ENCODE measurements around the gene PKD1.
A peak's percentile ranks its signal among the peaks of the same experiment; 100 is the strongest.

The PKD1 gene

DNA sequence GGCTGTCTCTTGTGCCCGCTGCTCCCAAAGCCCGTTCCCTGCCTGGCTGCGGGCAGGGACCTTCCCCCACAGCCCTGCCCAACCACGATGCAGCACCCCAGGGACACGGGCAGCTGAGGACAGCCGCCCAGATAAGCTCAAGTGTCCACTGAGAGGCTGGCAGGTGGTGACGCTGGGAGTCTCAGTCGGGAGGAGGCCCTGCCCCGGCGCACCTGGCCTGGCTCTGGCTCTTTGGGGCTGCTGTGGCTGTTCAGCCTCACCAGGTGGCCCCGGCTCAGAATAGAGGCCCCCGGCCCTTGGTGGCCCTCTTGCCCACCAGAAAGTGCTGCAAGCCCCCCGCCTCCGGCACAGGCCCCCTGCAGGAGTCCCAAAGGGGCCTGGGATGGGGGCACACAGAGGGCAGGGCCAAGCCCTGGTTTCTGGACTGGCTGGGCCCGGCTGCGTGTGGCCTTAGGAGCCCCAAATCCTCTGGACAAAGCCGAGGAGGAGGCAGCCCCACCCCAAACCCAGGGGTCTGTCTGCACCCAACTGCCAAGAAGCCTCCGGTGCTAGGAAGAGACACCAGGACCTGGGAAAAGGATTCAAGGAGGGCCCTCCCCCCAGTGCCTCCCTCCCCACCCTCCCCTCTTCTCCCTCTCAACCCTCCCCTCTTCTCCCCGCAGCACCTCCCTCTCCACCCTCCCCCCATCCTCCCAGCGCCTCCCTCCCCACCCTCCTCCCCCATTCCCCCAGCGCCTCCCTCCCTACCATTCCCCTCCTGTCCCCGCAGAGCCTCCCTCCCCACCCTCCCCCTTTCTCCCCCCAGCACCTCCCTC lies 93.3 kb downstream of the PKD1 start:
- no peaks in the 10 kb centered on the region for H3K36me3 Mint-ChIP-seq (ENCODE audit: low read depth)
- peaks cover 37% of the 10 kb centered on the region for H3K4me1 Mint-ChIP-seq
- H3K27me3 Mint-ChIP-seq (ENCODE audit: low read depth): no peaks in the 10 kb centered on the region
- H3K4me3 Mint-ChIP-seq: no peak overlapping the region
- TF ChIP-seq CTCF (IDR thresholded peaks at IDR 0.05; ENCODE audit: unreplicated experiment in 3 of 3): no peak
- no peaks in the 10 kb centered on the region for H3K9me3 Mint-ChIP-seq
- peak overlapping the region; percentile 40 to 80 (median 63) for H3K27ac Mint-ChIP-seq

DNA sequence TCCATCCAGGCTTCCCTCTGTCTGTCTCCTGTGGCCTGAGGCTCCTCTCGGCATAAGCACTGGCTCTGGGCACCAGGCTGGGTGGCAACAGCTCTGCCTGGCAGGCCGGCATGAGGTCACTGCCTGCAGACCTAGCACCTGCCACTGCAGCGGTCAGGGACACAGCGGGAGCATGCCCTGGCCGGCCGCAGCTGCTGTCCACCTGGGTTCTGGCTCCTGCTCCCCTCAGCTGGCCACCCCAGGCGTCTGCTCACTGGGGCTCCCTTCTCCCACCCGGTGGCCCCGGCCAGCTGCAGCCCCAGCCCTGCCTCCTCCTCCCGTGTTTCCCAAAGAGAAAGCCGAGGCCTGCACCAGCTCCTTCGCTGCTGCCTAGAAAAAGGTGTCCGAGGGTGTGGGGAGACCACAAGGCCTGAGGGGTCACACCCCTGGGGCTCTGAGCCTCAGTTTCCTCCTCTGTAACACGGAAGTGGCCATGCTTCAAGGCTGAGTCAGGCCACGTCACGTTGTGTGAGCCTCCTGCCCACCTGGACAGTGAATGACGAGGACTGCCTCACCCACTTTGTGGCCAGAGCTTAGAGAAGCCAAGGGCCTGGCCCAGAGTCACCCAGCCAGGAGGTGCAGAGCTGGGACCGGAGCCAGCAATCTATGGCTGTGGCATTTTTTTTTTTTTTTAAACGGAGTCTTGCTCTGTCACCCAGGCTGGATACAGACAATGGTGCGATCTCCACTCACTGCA lies 94.7 kb downstream of the PKD1 start:
- no peaks in the 10 kb centered on the region for H3K36me3 Mint-ChIP-seq (ENCODE audit: low read depth)
- TF ChIP-seq CTCF (IDR thresholded peaks at IDR 0.05; ENCODE audit: unreplicated experiment in 3 of 3): no peak
- no peak overlapping the region for H3K4me3 Mint-ChIP-seq
- no peaks in the 10 kb centered on the region for H3K9me3 Mint-ChIP-seq
- peaks cover 28% of the 10 kb centered on the region for H3K4me1 Mint-ChIP-seq
- peak overlapping the region in 1 of 3 experiments; percentile 100 for H3K27ac Mint-ChIP-seq
- no peaks in the 10 kb centered on the region for H3K27me3 Mint-ChIP-seq (ENCODE audit: low read depth)

- no peak overlapping the region for H3K4me3 Mint-ChIP-seq
- H3K36me3 Mint-ChIP-seq (ENCODE audit: low read depth): no peaks in the 10 kb centered on the region
- no peaks in the 10 kb centered on the region for H3K27me3 Mint-ChIP-seq (ENCODE audit: low read depth)
- peaks cover 28% of the 10 kb centered on the region for H3K4me1 Mint-ChIP-seq
- no peak for TF ChIP-seq CTCF (IDR thresholded peaks at IDR 0.05; ENCODE audit: unreplicated experiment in 3 of 3)
- peak overlapping the region; percentile 98 to 100 (median 99) for H3K27ac Mint-ChIP-seq
- H3K9me3 Mint-ChIP-seq: no peaks in the 10 kb centered on the region
Observed at GRCh38 chr16:2040041-2040786, 95.5 kb downstream of the PKD1 start.

DNA sequence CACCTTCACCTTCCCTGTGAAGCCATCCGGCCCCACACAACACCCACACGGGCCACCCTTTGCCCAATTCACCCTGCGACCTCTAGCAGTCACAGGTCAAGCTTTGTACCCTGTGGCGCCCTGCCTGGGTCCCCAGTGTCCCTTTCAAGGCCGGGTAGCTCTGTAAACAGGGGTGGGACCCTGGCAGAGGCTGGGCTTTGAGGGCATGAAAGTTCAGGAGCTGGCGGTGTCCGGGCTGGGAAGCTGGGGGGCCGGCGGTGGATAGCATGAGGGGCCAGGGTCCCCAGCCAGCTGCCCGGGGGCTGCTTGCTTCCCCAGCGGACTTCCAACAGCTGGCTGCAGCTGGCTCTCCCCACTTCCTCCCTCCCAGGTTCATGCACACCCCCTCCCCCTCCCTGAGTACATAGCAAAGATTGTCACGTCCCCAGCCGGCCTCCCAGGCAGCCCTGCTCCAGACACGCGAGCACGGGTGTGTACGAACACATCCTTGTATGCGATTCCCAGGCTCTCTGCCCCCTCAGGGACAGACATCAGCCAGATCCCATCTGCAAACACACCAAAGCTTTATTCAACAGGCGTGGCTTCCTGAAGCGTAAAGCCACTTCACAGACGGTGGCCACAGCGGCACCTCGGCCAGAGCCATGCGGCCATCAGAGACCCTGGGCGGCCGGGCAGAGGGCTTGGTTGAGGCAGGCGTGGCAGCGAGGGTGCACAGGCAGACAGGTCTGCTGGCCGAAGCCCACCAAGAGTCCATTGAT lies 96.2 kb downstream of the PKD1 start:
- Mint-ChIP-seq H3K36me3 (ENCODE audit: low read depth) (no peaks in the 10 kb centered on the region), H3K27ac (peak overlapping the region; percentile 98 to 100 (median 99)), H3K4me1 (peaks cover 32% of the 10 kb centered on the region), H3K4me3 (peak overlapping the region; percentile 66 to 75 (median 74)), H3K9me3 (no peaks in the 10 kb centered on the region), H3K27me3 (ENCODE audit: low read depth) (no peaks in the 10 kb centered on the region)
- no peak for TF ChIP-seq CTCF (IDR thresholded peaks at IDR 0.05; ENCODE audit: unreplicated experiment in 3 of 3)
